GM23338 (cell line): Measurements from ENCODE around the gene EFCAB6. TPM values are rescaled to one million over a fixed set of nuclear protein-coding genes. Genes with fewer than 3 reads are reported as not detected.
A peak's percentile ranks its signal among the peaks of the same experiment; 100 is the strongest.

Experiments used
- ATAC-seq: fragments of 200-7000 bp; cut with Tn5 transposase; 3 replicates; pipeline ENCODE4 v1.9.1; 2020
- DNase-seq: peaks from one replicate; pipeline ENCODE4 v3.0.0-alpha.2; 2015; ENCODE audit warnings: low spot score
- H2AFZ ChIP-seq: fragments of 200-600 bp; sonication (generic); 2 replicates; pipeline ENCODE4 v1.8.0; 2016; ENCODE audit warnings: antibody characterized with exemption, mild to moderate bottlenecking, moderate library complexity
- H3F3A ChIP-seq: fragments of 200-600 bp; sonication (generic); replicated peaks from 2 replicates; pipeline ENCODE4 v1.8.0; 2017; ENCODE audit warnings: antibody characterized with exemption, mixed run types, low read depth
- H3K27ac ChIP-seq: fragments of 200-600 bp; sonication (generic); 2 replicates; pipeline ENCODE4 v1.6.1; 2016; ENCODE audit warnings: low read depth
- H3K27me3 ChIP-seq: fragments of 200-600 bp; sonication (generic); 2 replicates; pipeline ENCODE4 v1.8.0; 2016; ENCODE audit warnings: mild to moderate bottlenecking, mixed run types, moderate library complexity; ENCODE audit not compliant: insufficient read depth
- H3K36me3 ChIP-seq: fragments of 200-600 bp; sonication (generic); 2 replicates; pipeline ENCODE4 v1.8.0; 2016; ENCODE audit warnings: mild to moderate bottlenecking; ENCODE audit not compliant: insufficient read depth
- H3K4me1 ChIP-seq: fragments of 200-600 bp; sonication (generic); 2 replicates; pipeline ENCODE4 v1.8.0; 2016; ENCODE audit warnings: mild to moderate bottlenecking, moderate library complexity; ENCODE audit not compliant: insufficient read depth
- H3K4me2 ChIP-seq: fragments of 200-600 bp; sonication (generic); 2 replicates; pipeline ENCODE4 v1.7.1; 2017; ENCODE audit warnings: mixed run types
- H3K4me3 ChIP-seq: fragments of 200-600 bp; sonication (generic); 2 replicates; pipeline ENCODE4 v1.6.1; 2016; ENCODE audit warnings: mixed run types
- H3K79me2 ChIP-seq: fragments of 200-600 bp; sonication (generic); replicated peaks from 2 replicates; pipeline ENCODE4 v1.8.0; 2017; ENCODE audit warnings: mild to moderate bottlenecking; ENCODE audit not compliant: insufficient read depth
- H3K9me2 ChIP-seq: fragments of 200-600 bp; sonication (generic); 2 replicates; pipeline ENCODE4 v1.8.0; 2017; ENCODE audit not compliant: insufficient read depth
- H4K20me1 ChIP-seq: fragments of 200-600 bp; sonication (generic); replicated peaks from 2 replicates; pipeline ENCODE4 v1.8.0; 2017; ENCODE audit warnings: mild to moderate bottlenecking; ENCODE audit not compliant: insufficient read depth
- H3K27ac Mint-ChIP-seq: 2 replicates; pipeline ENCODE4 v1.8.0; 2020; ENCODE audit warnings: inconsistent platforms, mild to moderate bottlenecking, moderate library complexity, mixed read lengths
- H3K27me3 Mint-ChIP-seq: 3 replicates; pipeline ENCODE4 v1.8.0; 2022; ENCODE audit warnings: low read depth, mild to moderate bottlenecking, moderate library complexity, mixed read lengths, inconsistent platforms; ENCODE audit not compliant: insufficient read depth, poor library complexity
- H3K36me3 Mint-ChIP-seq: 3 replicates; pipeline ENCODE4 v1.8.0; 2021; ENCODE audit warnings: low read depth, mild to moderate bottlenecking, inconsistent platforms, moderate library complexity, mixed read lengths
- H3K4me1 Mint-ChIP-seq: 3 replicates; pipeline ENCODE4 v1.8.0; 2020; ENCODE audit warnings: mild to moderate bottlenecking, inconsistent platforms, mixed read lengths
- H3K4me3 Mint-ChIP-seq: 3 replicates; pipeline ENCODE4 v1.8.0; 2021; ENCODE audit warnings: moderate library complexity, mild to moderate bottlenecking, inconsistent platforms, mixed read lengths
- H3K9me3 Mint-ChIP-seq: 3 replicates; pipeline ENCODE4 v1.8.0; 2020; ENCODE audit warnings: moderate library complexity, mild to moderate bottlenecking, inconsistent platforms, mixed read lengths
- CREB1 ChIP-seq: fragments of 250-450 bp; sonication (Bioruptor Pico); IDR thresholded peaks from 2 replicates; pipeline ENCODE4 v1.5.0; 2020; ENCODE audit warnings: low read depth, mild to moderate bottlenecking, moderate library complexity
- EZH2phosphoT487 ChIP-seq: fragments of 200-600 bp; sonication (generic); IDR thresholded peaks from one replicate; pipeline ENCODE4 v1.8.1; 2018; ENCODE audit warnings: antibody characterized with exemption; ENCODE audit not compliant: unreplicated experiment
- JUNB ChIP-seq: IDR thresholded peaks from one replicate; pipeline ENCODE4 v1.6.1; 2016; ENCODE audit warnings: antibody characterized with exemption; ENCODE audit not compliant: unreplicated experiment
- NANOG ChIP-seq: IDR thresholded peaks from 2 replicates; pipeline ENCODE4 v1.6.1; 2016; ENCODE audit warnings: antibody characterized with exemption, borderline replicate concordance
- POLR2AphosphoS5 ChIP-seq: IDR thresholded peaks from 2 replicates; pipeline ENCODE4 v1.6.1; 2016; ENCODE audit warnings: antibody characterized with exemption, low read depth
- STAT1 ChIP-seq: IDR thresholded peaks from one replicate; pipeline ENCODE4 v1.6.1; 2016; ENCODE audit warnings: antibody characterized with exemption; ENCODE audit not compliant: unreplicated experiment
- ZNF114 ChIP-seq: fragments of 250-450 bp; sonication (Bioruptor Pico); IDR thresholded peaks from 2 replicates; pipeline ENCODE4 v1.5.0; 2020; ENCODE audit warnings: mild to moderate bottlenecking, moderate library complexity
- ZNF331 ChIP-seq: fragments of 250-450 bp; sonication (Bioruptor Pico); IDR thresholded peaks from 2 replicates; pipeline ENCODE4 v1.5.0; 2020; ENCODE audit warnings: low read depth, mild to moderate bottlenecking, moderate library complexity
- polyA plus RNA-seq: library from polyadenylated mRNA; unstranded; fragments of >200 nt; fragmentation: Nextera tagmentation; extraction: Ambion mirVana; gene quantifications from 2 replicates; pipeline ENCODE4 v1.2.1, GENCODE V29; 2016
- total RNA-seq: library from RNA; depleted of rRNA; stranded (reverse); fragments of >200 nt; shearing (Covaris generic); gene quantifications from 2 replicates; pipeline ENCODE4 v1.2.3, GENCODE V29; 2014
- TF ChIP-seq, protein P1 (sequence below), 2 experiments: fragments of 200-600 bp in 1 of 2; sonication (generic) in 1 of 2; conservative IDR thresholded peaks; 2 replicates each; pipeline versions ENCODE4 v1.5.1 to v1.6.1; 2016 to 2017; ENCODE audit warnings: antibody characterized with exemption in 2 of 2, low read depth in 2 of 2, mild to moderate bottlenecking in 2 of 2, moderate library complexity in 1 of 2
- TF ChIP-seq, protein P2 (sequence below): IDR thresholded peaks from 2 replicates; pipeline ENCODE4 v1.6.1; 2016; ENCODE audit warnings: antibody characterized with exemption
- TF ChIP-seq, protein P3 (sequence below): IDR thresholded peaks from one replicate; pipeline ENCODE4 v1.6.1; 2018; ENCODE audit warnings: antibody characterized with exemption; ENCODE audit not compliant: unreplicated experiment

Gene EFCAB6
- total and polyA plus RNA-seq, 2 experiments from 2014 or later = 1.1 to 1.8 TPM

DNA sequence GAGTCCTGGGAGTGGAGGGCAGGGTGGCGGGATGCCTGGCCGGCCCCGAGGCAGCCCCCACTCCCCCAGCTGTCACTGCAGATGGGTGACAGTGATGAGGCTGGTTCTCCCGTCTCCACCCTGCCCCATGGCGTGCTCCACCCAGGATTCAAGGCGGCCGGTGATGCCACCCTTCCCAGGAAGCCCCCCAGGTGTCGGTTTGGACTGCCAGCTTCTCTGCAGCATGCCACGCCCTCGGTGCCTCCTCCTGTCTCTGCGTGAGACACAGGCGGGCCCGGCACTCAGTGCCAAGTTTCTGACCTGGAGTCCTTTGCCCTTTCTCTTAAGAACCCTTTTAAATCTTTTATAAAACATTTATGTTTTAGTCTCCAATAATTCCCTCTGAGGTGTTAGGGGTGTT lies 328.8 kb downstream of the EFCAB6 start:
- no peaks in the 10 kb centered on the region for H3K36me3 ChIP-seq
- H2AFZ ChIP-seq = no peak overlapping the region
- peaks cover 10% of the 10 kb centered on the region; the same call in 1 of the 2 replicates for H3K4me1 ChIP-seq
- H3K9me3 Mint-ChIP-seq = no peaks in the 10 kb centered on the region
- DNase-seq (no peak), ATAC-seq (no peak)
- peaks cover 13% of the 10 kb centered on the region for H3K4me1 Mint-ChIP-seq
- no peaks in the 10 kb centered on the region for H4K20me1 ChIP-seq
- TF ChIP-seq CREB1 (CRISPR knock-in tag) (no peak), ZNF114 (CRISPR knock-in tag) (no peak), POLR2AphosphoS5 (no peak)
- TF ChIP-seq, protein P1, sequence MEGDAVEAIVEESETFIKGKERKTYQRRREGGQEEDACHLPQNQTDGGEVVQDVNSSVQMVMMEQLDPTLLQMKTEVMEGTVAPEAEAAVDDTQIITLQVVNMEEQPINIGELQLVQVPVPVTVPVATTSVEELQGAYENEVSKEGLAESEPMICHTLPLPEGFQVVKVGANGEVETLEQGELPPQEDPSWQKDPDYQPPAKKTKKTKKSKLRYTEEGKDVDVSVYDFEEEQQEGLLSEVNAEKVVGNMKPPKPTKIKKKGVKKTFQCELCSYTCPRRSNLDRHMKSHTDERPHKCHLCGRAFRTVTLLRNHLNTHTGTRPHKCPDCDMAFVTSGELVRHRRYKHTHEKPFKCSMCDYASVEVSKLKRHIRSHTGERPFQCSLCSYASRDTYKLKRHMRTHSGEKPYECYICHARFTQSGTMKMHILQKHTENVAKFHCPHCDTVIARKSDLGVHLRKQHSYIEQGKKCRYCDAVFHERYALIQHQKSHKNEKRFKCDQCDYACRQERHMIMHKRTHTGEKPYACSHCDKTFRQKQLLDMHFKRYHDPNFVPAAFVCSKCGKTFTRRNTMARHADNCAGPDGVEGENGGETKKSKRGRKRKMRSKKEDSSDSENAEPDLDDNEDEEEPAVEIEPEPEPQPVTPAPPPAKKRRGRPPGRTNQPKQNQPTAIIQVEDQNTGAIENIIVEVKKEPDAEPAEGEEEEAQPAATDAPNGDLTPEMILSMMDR (conservative IDR thresholded peaks at IDR 0.05; ENCODE audit: low read depth in 2 of 2) = no peak
- H3K27me3 Mint-ChIP-seq = peaks cover 11% of the 10 kb centered on the region
- no peaks in the 10 kb centered on the region for H3K9me2 ChIP-seq
- H3K27ac Mint-ChIP-seq = no peak overlapping the region
- no peaks in the 10 kb centered on the region for H3K36me3 Mint-ChIP-seq
- H3K27ac ChIP-seq = no peak overlapping the region
- no peaks in the 10 kb centered on the region for H3K79me2 ChIP-seq
- no peaks in the 10 kb centered on the region for H3K27me3 ChIP-seq
- H3K4me3 Mint-ChIP-seq = no peak overlapping the region
- H3K4me2 ChIP-seq = no peak overlapping the region
- no peaks in the 10 kb centered on the region for H3F3A ChIP-seq
- H3K4me3 ChIP-seq = no peak overlapping the region

DNA sequence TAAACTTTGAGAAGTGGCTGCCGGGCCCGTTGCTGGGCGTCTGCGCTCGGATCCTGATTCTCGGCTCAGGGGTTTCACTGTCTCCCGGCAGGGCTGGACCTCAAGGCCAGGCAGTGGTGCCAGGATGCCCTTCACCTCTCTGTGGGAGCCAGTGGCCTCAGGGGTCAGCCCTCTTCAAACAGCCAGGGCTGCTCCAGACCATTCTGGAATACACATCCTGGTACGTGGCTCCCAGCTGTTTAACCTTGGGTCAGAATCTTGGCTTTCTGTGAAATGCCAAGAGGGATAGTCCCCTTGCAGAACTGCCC lies 329.8 kb downstream of the EFCAB6 start:
- Histone ChIP-seq H3K36me3 (no peaks in the 10 kb centered on the region), H3F3A (no peaks in the 10 kb centered on the region), H3K9me2 (no peaks in the 10 kb centered on the region), H3K4me1 (peaks cover 10% of the 10 kb centered on the region; the same call in 1 of the 2 replicates), H4K20me1 (no peaks in the 10 kb centered on the region), H3K27me3 (no peaks in the 10 kb centered on the region), H3K79me2 (no peaks in the 10 kb centered on the region), H2AFZ (peak overlapping the region; percentile 81; the same call in 1 of the 2 replicates), H3K4me2 (peak overlapping the region; percentile 66; the same call in 1 of the 2 replicates), H3K27ac (no peak overlapping the region), H3K4me3 (no peak overlapping the region)
- Mint-ChIP-seq H3K4me1 (peaks cover 13% of the 10 kb centered on the region), H3K27me3 (peaks cover 10% of the 10 kb centered on the region), H3K9me3 (no peaks in the 10 kb centered on the region), H3K27ac (no peak overlapping the region), H3K36me3 (no peaks in the 10 kb centered on the region), H3K4me3 (no peak overlapping the region)
- ATAC-seq (no peak), DNase-seq (peak; percentile 11)
- no peak for TF ChIP-seq NANOG
- no peak for TF ChIP-seq POLR2AphosphoS5
- TF ChIP-seq, protein P1 (conservative IDR thresholded peaks at IDR 0.05; ENCODE audit: low read depth in 2 of 2) = no peak
- no peak for TF ChIP-seq JUNB
- TF ChIP-seq CREB1 (CRISPR knock-in tag) = no peak
- no peak for TF ChIP-seq ZNF114 (CRISPR knock-in tag)
- TF ChIP-seq, protein P2, sequence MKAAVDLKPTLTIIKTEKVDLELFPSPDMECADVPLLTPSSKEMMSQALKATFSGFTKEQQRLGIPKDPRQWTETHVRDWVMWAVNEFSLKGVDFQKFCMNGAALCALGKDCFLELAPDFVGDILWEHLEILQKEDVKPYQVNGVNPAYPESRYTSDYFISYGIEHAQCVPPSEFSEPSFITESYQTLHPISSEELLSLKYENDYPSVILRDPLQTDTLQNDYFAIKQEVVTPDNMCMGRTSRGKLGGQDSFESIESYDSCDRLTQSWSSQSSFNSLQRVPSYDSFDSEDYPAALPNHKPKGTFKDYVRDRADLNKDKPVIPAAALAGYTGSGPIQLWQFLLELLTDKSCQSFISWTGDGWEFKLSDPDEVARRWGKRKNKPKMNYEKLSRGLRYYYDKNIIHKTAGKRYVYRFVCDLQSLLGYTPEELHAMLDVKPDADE = no peak
- no peak for TF ChIP-seq STAT1
- no peak for TF ChIP-seq ZNF331 (CRISPR knock-in tag)
- TF ChIP-seq EZH2phosphoT487 = no peak
- TF ChIP-seq, protein P3, sequence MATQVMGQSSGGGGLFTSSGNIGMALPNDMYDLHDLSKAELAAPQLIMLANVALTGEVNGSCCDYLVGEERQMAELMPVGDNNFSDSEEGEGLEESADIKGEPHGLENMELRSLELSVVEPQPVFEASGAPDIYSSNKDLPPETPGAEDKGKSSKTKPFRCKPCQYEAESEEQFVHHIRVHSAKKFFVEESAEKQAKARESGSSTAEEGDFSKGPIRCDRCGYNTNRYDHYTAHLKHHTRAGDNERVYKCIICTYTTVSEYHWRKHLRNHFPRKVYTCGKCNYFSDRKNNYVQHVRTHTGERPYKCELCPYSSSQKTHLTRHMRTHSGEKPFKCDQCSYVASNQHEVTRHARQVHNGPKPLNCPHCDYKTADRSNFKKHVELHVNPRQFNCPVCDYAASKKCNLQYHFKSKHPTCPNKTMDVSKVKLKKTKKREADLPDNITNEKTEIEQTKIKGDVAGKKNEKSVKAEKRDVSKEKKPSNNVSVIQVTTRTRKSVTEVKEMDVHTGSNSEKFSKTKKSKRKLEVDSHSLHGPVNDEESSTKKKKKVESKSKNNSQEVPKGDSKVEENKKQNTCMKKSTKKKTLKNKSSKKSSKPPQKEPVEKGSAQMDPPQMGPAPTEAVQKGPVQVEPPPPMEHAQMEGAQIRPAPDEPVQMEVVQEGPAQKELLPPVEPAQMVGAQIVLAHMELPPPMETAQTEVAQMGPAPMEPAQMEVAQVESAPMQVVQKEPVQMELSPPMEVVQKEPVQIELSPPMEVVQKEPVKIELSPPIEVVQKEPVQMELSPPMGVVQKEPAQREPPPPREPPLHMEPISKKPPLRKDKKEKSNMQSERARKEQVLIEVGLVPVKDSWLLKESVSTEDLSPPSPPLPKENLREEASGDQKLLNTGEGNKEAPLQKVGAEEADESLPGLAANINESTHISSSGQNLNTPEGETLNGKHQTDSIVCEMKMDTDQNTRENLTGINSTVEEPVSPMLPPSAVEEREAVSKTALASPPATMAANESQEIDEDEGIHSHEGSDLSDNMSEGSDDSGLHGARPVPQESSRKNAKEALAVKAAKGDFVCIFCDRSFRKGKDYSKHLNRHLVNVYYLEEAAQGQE = no peak
